RWPE1 (cell line): Measurements from ENCODE around the gene ATP5PB.

Experiments
- CTCF ChIA-PET: fragments of 350-600 bp; sonication (Branson Sonifier 250); formaldehyde crosslinking; extraction: SDS; loops from one replicate; lab custom pipeline; 2021; lab: Yijun Ruan, JAX
- POLR2A ChIA-PET: fragments of 400-600 bp; formaldehyde crosslinking; extraction: SDS; loops from one replicate; lab custom pipeline; 2020; ENCODE audit warnings: antibody characterized with exemption; ENCODE audit not compliant: low non-redundant PET; lab: Yijun Ruan, JAX
- DNase-seq: peaks from one replicate; pipeline ENCODE4 v3.0.0; 2012; ENCODE audit warnings: low spot score
- H3K27ac ChIP-seq: fragments of 450-650 bp; 2 replicates; pipeline ENCODE4 v1.5.1; 2017
- TF ChIP-seq, protein P1 (sequence below): fragments of 450-650 bp; conservative IDR thresholded peaks from 2 replicates; pipeline ENCODE4 v1.5.1; 2017; ENCODE audit warnings: low read depth, mild to moderate bottlenecking

Gene ATP5PB

DNA sequence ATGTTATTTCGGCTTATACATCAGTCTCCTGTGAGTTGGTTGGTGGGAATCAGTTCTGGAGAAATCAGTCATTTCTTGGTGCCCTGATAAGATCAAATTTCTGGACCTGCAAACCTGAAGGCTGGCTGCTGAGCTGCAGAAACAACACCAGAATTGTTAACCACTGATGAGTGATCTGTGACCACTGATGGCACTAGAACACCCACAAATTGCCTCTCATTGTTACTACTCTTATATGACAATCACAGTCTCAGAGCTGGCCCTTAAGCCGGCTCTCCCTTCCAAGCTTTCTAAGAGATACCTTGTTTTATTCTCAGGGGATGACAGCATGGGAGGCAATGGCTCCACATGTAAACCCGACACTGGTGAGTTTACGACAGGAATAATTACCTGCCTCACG lies 26.4 kb downstream of the ATP5PB start:
- H3K27ac ChIP-seq: no peak overlapping the region
- CTCF ChIA-PET: interaction anchor here (0.6 to 0.7 kb wide), 2 partner anchors 32 to 649 kb away, joined by 3 to 4 read pairs; no protein-coding TSS in a partner anchor

DNA sequence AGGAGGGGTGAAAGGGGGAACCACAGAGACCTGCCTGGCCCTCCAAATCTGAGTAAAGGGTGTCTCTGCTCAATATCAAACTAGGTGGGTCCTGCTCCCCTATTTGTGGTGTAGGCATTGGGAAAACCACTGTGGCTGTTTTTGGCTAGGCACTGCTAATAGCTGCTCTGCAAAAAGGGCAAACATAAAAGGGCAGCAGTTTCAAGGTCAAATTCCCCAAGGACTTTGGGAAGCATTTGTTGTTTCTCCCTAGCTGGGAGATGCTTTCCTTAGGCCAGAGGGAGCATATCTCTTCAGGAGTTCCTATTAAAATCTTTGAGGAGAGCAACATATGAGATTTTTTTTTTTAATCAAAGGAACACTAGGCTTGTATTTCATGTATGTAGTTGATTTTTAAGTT lies 26.9 kb downstream of the ATP5PB start:
- DNase-seq: no peak
- TF ChIP-seq, protein P1, sequence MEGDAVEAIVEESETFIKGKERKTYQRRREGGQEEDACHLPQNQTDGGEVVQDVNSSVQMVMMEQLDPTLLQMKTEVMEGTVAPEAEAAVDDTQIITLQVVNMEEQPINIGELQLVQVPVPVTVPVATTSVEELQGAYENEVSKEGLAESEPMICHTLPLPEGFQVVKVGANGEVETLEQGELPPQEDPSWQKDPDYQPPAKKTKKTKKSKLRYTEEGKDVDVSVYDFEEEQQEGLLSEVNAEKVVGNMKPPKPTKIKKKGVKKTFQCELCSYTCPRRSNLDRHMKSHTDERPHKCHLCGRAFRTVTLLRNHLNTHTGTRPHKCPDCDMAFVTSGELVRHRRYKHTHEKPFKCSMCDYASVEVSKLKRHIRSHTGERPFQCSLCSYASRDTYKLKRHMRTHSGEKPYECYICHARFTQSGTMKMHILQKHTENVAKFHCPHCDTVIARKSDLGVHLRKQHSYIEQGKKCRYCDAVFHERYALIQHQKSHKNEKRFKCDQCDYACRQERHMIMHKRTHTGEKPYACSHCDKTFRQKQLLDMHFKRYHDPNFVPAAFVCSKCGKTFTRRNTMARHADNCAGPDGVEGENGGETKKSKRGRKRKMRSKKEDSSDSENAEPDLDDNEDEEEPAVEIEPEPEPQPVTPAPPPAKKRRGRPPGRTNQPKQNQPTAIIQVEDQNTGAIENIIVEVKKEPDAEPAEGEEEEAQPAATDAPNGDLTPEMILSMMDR: no peak
- H3K27ac ChIP-seq: no peak overlapping the region
- ChIA-PET CTCF (interaction anchor here (0.7 kb wide), 2 partner anchors 194 to 649 kb away, joined by 3 to 5 read pairs; no protein-coding TSS in a partner anchor), POLR2A (no interaction called here)

More for the DNA sequence above, 26.4 kb downstream of the ATP5PB start:
- no peak for DNase-seq
- TF ChIP-seq, protein P1: no peak
- POLR2A ChIA-PET: no interaction called here

DNA sequence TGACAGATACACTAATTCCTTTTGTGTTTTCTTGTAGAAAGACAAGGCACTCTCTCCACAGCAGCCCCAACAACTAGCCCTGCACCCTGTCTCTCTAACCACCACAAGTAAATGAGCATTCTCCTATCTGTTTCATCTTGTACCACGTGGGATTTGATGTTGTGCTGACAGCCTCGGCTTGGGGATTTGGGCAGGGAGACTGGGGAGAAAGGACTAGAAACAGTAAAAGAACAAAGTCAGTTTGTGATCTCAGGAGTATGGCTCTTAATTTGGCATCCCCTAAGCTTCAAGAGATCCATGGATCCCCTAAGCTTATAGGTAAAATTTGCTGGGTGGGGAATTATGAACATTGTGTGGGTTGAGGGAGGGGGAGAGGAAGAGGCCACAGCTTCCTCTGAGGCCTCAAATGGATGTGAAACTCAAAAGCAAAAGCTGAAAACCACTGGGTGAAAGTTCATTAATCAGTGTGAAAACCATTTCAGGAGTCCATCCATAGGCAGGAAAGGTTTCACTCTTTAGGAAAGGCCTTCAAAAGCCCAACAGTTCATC lies 27.6 kb downstream of the ATP5PB start:
- TF ChIP-seq, protein P1: no peak
- no peak overlapping the region for H3K27ac ChIP-seq
- CTCF ChIA-PET: interaction anchor here (0.7 kb wide), 1 partner anchor 193 kb away, joined by 5 read pairs; no protein-coding TSS in a partner anchor
- POLR2A ChIA-PET: interaction anchor here (1.1 kb wide), 1 partner anchor 14 kb away, joined by 3 read pairs; no protein-coding TSS in a partner anchor
- no peak for DNase-seq

DNA sequence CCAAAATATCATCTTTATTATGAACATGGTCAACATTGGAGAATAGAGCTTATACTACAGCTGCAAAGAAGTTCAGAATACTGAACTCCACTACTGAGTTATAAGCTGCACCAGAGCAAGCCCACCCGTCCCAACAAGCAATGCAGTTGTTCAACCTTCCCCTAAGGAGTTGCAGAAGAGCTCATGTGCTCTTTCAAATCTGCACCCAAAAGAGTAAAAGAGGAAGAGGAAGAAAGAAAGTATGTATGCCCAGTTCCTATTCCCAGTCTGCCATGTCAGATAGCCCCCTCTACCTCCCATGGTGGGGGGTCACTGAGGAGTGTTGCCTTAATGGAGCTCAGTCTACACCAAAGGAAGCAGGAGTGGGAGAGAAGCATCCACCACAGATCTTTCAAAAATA lies 31.4 kb downstream of the ATP5PB start:
- CTCF ChIA-PET: no interaction called here

DNA sequence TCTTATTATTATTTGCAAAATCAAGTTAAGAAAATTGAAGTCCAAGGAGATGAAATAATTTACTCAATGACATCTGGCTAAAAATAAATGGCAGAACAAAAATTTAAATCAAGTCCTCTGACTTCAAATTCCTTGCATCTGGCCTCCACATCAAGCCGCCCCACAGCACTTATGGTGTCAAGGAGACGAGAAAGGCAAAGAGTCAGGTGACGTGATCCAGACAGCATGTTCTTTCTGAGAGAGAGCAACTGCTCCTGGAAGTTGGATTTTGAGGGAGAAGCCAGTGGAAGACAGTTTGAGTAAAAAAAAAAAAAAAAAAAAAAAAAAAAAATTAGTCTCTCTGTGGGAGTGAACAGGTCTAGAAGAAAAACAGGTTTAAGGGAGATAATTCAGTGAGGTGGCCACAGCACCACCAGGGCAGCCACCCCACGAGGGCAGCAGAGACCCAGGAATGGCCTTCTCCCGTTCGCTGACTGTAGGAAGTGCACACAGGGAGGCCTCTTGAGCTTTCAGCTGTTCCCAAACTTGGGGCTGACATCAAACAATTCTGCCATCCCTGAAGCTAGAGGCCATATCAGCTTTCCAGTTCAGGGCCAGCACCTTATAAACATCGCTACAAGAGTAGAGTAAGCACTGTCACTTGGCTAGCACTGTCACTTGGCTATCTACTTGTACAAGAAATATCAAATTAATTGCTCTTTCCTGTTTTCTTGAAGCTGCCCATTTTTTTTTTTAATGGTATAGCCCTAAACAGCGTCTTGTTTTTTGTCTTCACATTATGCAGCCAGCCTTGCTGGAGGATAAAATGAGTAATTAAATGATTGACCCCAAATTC lies 32.3 kb downstream of the ATP5PB start:
- DNase-seq: peak; percentile 69
- TF ChIP-seq, protein P1: peak; percentile 41
- H3K27ac ChIP-seq: no peak overlapping the region
- CTCF ChIA-PET: interaction anchor here (0.6 to 1.3 kb wide), 16 partner anchors 8 to 509 kb away, joined by 3 to 9 read pairs (median 4); no protein-coding TSS in a partner anchor
- POLR2A ChIA-PET: no interaction called here

More for the DNA sequence above, 31.4 kb downstream of the ATP5PB start:
- no peak for DNase-seq
- no peak overlapping the region for H3K27ac ChIP-seq
- TF ChIP-seq, protein P1: no peak
- POLR2A ChIA-PET: no interaction called here

DNA sequence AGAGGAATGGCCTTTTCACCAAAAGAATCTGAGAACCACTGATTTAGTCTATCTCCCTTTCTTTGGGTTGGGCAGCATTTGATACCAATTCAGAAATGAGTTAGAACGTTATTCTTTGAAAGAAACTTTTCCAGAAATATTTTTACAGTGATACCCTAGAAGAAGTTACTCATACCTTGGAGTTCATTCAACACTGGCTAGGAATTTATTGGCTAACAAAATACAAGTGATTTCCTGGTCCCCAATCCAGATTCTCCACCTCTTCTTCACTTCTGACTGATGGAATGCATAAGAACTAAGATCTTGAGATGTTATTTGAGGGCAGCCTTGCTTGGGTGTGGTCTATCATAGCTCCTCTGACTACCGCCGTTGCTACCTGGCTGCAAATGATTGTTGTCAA lies 33.9 kb downstream of the ATP5PB start:
- TF ChIP-seq, protein P1: no peak
- ChIA-PET POLR2A (no interaction called here), CTCF (no interaction called here)
- DNase-seq: no peak
- no peak overlapping the region for H3K27ac ChIP-seq
